Endothelial cell (in vitro differentiated cells): ENCODE data around the gene STXBP1. TPM values are rescaled to one million over a fixed set of nuclear protein-coding genes. Genes with fewer than 3 reads are reported as not detected.

Experiments used
- DNase-seq: peaks from one replicate; pipeline ENCODE4 v3.0.0; 2021; ENCODE audit warnings: low spot score
- H3K27ac Mint-ChIP-seq: one replicate; pipeline ENCODE4 v1.8.0; 2021; ENCODE audit warnings: mixed read lengths, inconsistent platforms; ENCODE audit not compliant: unreplicated experiment
- H3K27me3 Mint-ChIP-seq: one replicate; pipeline ENCODE4 v1.8.0; 2021; ENCODE audit warnings: mild to moderate bottlenecking, moderate library complexity, mixed read lengths, inconsistent platforms; ENCODE audit not compliant: unreplicated experiment
- H3K36me3 Mint-ChIP-seq: one replicate; pipeline ENCODE4 v1.8.0; 2021; ENCODE audit warnings: mild to moderate bottlenecking, low read depth, mixed read lengths, inconsistent platforms; ENCODE audit not compliant: unreplicated experiment
- H3K4me1 Mint-ChIP-seq: one replicate; pipeline ENCODE4 v1.8.0; 2021; ENCODE audit warnings: mild to moderate bottlenecking, mixed read lengths, inconsistent platforms; ENCODE audit not compliant: unreplicated experiment
- H3K4me3 Mint-ChIP-seq: one replicate; pipeline ENCODE4 v1.8.0; 2021; ENCODE audit warnings: mild to moderate bottlenecking, mixed read lengths, inconsistent platforms; ENCODE audit not compliant: unreplicated experiment
- H3K9me3 Mint-ChIP-seq: one replicate; pipeline ENCODE4 v1.8.0; 2021; ENCODE audit warnings: mixed read lengths, inconsistent platforms; ENCODE audit not compliant: unreplicated experiment
- total RNA-seq: library from RNA; stranded (reverse); fragmentation: NEBNext Ultra II Directional; extraction: Animal tissue kit (Norgen Biotek cat#: 25700); gene quantifications from one replicate; pipeline ENCODE4 v1.2.1, GENCODE V29; 2021; ENCODE audit not compliant: unreplicated experiment
- TF ChIP-seq, protein P1 (sequence below): fragments of 200-600 bp; sonication (generic); IDR thresholded peaks from one replicate; pipeline ENCODE4 v1.5.0; 2021; ENCODE audit warnings: antibody characterized with exemption; ENCODE audit not compliant: unreplicated experiment

STXBP1 gene
- total RNA-seq, 1 donor from 2014 or later, result 113 TPM

GRCh38 chr9:127729522-127730256, 117.6 kb downstream of the STXBP1 start:
- TF ChIP-seq, protein P1, sequence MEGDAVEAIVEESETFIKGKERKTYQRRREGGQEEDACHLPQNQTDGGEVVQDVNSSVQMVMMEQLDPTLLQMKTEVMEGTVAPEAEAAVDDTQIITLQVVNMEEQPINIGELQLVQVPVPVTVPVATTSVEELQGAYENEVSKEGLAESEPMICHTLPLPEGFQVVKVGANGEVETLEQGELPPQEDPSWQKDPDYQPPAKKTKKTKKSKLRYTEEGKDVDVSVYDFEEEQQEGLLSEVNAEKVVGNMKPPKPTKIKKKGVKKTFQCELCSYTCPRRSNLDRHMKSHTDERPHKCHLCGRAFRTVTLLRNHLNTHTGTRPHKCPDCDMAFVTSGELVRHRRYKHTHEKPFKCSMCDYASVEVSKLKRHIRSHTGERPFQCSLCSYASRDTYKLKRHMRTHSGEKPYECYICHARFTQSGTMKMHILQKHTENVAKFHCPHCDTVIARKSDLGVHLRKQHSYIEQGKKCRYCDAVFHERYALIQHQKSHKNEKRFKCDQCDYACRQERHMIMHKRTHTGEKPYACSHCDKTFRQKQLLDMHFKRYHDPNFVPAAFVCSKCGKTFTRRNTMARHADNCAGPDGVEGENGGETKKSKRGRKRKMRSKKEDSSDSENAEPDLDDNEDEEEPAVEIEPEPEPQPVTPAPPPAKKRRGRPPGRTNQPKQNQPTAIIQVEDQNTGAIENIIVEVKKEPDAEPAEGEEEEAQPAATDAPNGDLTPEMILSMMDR, result no peak
- H3K9me3 Mint-ChIP-seq, result no peaks in the 10 kb centered on the region
- no peak overlapping the region for H3K4me3 Mint-ChIP-seq
- no peak overlapping the region for H3K27ac Mint-ChIP-seq
- peaks cover 5% of the 10 kb centered on the region for H3K36me3 Mint-ChIP-seq
- no peak for DNase-seq
- peaks cover 3% of the 10 kb centered on the region for H3K27me3 Mint-ChIP-seq
- peaks cover 3% of the 10 kb centered on the region for H3K4me1 Mint-ChIP-seq

- H3K4me3 Mint-ChIP-seq, result no peak overlapping the region
- TF ChIP-seq, protein P1, result no peak
Observed at GRCh38 chr9:127730262-127730661, 118.2 kb downstream of the STXBP1 start.

GRCh38 chr9:127730799-127731410, 118.8 kb downstream of the STXBP1 start:
- TF ChIP-seq, protein P1, result no peak
- Mint-ChIP-seq H3K4me1 (peaks cover 9% of the 10 kb centered on the region), H3K36me3 (peaks cover 5% of the 10 kb centered on the region), H3K27me3 (peaks cover 5% of the 10 kb centered on the region), H3K9me3 (no peaks in the 10 kb centered on the region), H3K4me3 (no peak overlapping the region), H3K27ac (no peak overlapping the region)
- no peak for DNase-seq

More at GRCh38 chr9:127730262-127730661, 118.2 kb downstream of the STXBP1 start:
- Mint-ChIP-seq H3K27ac (no peak overlapping the region), H3K27me3 (peaks cover 4% of the 10 kb centered on the region), H3K4me1 (peaks cover 4% of the 10 kb centered on the region), H3K9me3 (no peaks in the 10 kb centered on the region), H3K36me3 (peaks cover 5% of the 10 kb centered on the region)
- DNase-seq, result no peak

DNA sequence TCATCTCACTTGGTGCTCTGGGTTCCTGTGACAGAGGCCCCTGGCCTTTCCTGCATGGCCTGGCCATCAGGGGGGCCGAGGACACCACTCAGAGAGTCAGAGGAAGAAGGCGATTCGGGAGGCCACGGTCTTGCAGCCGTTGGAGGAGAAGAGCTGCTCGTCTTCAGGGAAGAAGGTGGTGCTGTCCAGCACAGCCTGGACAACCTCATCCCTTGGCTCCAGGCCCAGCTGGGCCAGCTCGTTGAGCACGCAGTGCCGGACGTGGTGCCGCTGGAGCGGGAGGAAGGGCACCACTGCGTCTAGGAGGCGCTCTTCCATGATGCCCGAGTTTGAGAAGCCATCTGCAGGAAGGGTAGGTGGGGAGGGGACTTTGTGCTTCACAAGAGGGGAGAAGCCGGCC, 119.9 kb downstream of the STXBP1 start:
- peaks cover 5% of the 10 kb centered on the region for H3K36me3 Mint-ChIP-seq
- H3K27ac Mint-ChIP-seq, result no peak overlapping the region
- H3K27me3 Mint-ChIP-seq, result peaks cover 9% of the 10 kb centered on the region
- peaks cover 16% of the 10 kb centered on the region for H3K4me1 Mint-ChIP-seq
- TF ChIP-seq, protein P1, result no peak
- no peak overlapping the region for H3K4me3 Mint-ChIP-seq
- H3K9me3 Mint-ChIP-seq, result no peaks in the 10 kb centered on the region
- no peak for DNase-seq

DNA sequence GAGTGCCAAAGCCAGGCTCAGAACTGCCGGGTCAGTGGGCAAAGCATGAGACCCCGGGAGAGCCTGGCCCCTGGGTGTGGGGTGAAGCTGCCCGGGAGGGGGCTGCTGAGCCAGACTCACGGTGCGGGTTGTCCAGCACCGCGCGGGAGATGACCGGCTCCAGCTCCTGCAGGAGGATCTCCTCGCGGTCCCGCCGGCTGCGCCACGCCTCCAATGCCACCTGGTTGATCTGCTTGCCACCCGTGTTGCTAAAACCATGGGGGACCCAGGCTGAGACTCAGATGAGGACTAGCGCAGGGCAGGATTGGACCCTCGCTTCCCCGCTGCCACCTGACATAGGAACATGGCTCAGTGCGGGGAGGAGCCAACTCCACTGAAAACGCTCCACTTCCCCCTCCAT, 120.4 kb downstream of the STXBP1 start:
- DNase-seq, result no peak
- no peak overlapping the region for H3K4me3 Mint-ChIP-seq
- H3K9me3 Mint-ChIP-seq, result no peaks in the 10 kb centered on the region
- peaks cover 9% of the 10 kb centered on the region for H3K27me3 Mint-ChIP-seq
- H3K36me3 Mint-ChIP-seq, result peaks cover 10% of the 10 kb centered on the region
- H3K27ac Mint-ChIP-seq, result no peak overlapping the region
- H3K4me1 Mint-ChIP-seq, result peaks cover 19% of the 10 kb centered on the region
- TF ChIP-seq, protein P1, result no peak
